NB4 (cell line): Measurements from ENCODE around the gene CD300E.
"Not testable (repeated sequence)": the region's sequence is repeated elsewhere in the genome, so short reads cannot be mapped to it uniquely, and the experiment has no call there.

Source experiments
- DNase-seq: peaks from one replicate; pipeline ENCODE4 v3.0.0; 2010; ENCODE audit warnings: low read depth
- H3K4me3 ChIP-seq: one replicate; pipeline ENCODE4 v1.5.1; 2011; ENCODE audit warnings: mild to moderate bottlenecking, low read depth, low read length, moderate library complexity
- MAX ChIP-seq: IDR thresholded peaks from 2 replicates; pipeline ENCODE4 v1.6.1; 2011; ENCODE audit warnings: low read depth, low read length
- MYC ChIP-seq: IDR thresholded peaks from 2 replicates; pipeline ENCODE4 v1.6.1; 2011; ENCODE audit warnings: low read depth, low read length
- POLR2A ChIP-seq: IDR thresholded peaks from 2 replicates; pipeline ENCODE4 v1.6.1; 2011; ENCODE audit warnings: mild to moderate bottlenecking; ENCODE audit not compliant: insufficient read length; ENCODE audit errors: extremely low read depth
- TF ChIP-seq, protein P1 (sequence below): IDR thresholded peaks from one replicate; pipeline ENCODE4 v1.5.1; 2012; ENCODE audit warnings: low read depth, low read length

CD300E gene

GRCh38 chr17:74633326-74633725 lies 9.8 kb upstream of the CD300E start:
- TF ChIP-seq, protein P1, sequence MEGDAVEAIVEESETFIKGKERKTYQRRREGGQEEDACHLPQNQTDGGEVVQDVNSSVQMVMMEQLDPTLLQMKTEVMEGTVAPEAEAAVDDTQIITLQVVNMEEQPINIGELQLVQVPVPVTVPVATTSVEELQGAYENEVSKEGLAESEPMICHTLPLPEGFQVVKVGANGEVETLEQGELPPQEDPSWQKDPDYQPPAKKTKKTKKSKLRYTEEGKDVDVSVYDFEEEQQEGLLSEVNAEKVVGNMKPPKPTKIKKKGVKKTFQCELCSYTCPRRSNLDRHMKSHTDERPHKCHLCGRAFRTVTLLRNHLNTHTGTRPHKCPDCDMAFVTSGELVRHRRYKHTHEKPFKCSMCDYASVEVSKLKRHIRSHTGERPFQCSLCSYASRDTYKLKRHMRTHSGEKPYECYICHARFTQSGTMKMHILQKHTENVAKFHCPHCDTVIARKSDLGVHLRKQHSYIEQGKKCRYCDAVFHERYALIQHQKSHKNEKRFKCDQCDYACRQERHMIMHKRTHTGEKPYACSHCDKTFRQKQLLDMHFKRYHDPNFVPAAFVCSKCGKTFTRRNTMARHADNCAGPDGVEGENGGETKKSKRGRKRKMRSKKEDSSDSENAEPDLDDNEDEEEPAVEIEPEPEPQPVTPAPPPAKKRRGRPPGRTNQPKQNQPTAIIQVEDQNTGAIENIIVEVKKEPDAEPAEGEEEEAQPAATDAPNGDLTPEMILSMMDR: no peak
- no peak for TF ChIP-seq MYC
- TF ChIP-seq POLR2A: no peak
- TF ChIP-seq MAX: no peak
- no peak overlapping the region for H3K4me3 ChIP-seq
- no peak for DNase-seq

DNA sequence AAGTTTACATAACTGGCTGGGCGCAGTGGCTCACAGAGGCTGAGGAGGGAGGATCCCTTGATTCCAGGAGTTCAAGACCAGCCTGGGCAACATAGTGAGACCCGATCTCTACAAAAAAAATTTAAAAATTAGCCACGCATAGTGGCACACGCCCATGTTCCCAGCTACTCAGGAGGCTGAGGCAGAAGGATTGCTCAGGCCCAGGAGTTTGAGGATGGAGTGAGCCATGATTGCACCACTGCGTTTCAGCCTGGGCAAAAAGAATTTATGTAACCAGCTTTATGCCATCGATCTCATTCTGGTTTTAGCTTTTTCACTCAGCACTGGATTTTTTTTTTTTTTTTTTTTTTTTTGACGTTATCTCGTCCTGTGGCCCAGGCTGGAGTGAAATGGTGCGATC lies 9.1 kb upstream of the CD300E start:
- peak; percentile 27 for DNase-seq
- TF ChIP-seq MYC: no peak
- TF ChIP-seq POLR2A: no peak
- TF ChIP-seq MAX: no peak
- TF ChIP-seq, protein P1: no peak
- no peak overlapping the region for H3K4me3 ChIP-seq

DNA sequence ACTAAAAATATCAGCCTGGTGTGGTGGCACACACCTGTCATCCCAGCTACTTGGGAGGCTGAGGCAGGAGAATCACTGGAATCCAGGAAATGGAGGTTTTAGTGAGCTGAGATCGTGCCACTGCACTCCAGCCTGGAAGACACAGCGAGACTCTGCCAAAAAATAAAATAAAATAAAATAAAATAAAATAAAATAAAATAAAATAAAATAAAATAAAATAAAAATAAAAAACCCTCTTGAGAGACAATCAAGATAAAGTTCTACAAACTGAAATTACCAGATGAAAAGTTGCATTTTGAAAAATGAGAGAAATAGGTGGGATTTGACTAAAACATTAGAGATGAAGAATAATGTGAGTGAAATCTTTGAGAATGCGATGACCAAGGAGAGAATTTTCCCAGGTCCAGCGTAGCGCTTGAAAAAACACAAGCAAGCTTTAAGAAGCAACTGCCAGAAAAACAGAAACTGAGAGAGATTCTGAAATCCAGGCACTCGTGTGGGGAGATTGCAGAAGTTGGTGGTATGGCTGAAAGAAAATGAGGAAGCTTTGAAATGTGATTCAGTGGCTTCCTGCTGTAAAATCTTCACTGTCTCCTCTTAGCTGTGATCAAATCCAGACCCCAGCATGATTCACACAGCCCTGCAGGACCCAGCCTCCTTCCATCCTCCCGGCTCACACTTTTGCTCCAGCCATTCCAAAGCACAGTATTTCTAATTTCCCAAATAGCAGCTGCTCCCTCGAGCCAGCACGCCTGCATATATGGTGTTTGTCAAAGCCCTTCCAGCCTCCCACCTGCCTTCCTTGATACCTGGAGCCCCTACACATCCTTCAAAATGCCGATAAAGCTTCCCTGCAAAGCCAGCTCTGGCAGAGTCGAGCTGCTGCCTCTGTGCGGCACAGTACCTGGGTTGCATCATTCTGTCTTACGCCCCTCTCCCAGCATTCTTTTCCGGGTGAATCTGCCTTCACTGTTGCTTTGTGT lies 8.2 kb upstream of the CD300E start:
- DNase-seq: peak; percentile 92
- H3K4me3 ChIP-seq: no peak overlapping the region
- TF ChIP-seq, protein P1: no peak
- TF ChIP-seq POLR2A (no peak), MAX (peak; percentile 48; the same call in 1 of the 2 replicates), MYC (peak; percentile 67)

GRCh38 chr17:74630251-74630650 lies 6.7 kb upstream of the CD300E start:
- H3K4me3 ChIP-seq: not testable (repeated sequence)

DNA sequence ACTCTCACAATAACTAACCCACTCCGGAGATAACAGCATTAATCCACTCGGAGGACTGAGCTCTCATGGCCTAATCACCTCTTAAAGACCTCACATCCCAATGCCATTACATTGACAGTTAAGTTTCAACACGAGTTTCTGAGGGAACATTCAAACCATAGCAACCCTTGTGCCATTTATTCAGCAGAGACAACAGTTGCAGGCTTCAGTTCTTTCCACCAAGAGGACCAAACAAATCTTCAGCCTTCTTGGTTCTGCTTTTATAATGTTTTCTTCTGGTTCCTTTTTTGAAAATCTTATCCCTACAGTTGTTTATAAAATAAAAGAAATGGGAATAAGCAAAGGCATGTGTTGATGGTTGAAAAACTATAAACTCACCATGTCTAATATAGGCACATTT lies 2.1 kb upstream of the CD300E start:
- TF ChIP-seq MAX (no peak), MYC (no peak), POLR2A (no peak)
- TF ChIP-seq, protein P1: no peak
- H3K4me3 ChIP-seq: no peak overlapping the region
- DNase-seq: no peak

More at GRCh38 chr17:74630251-74630650, 6.7 kb upstream of the CD300E start:
- not testable (repeated sequence) for DNase-seq

DNA sequence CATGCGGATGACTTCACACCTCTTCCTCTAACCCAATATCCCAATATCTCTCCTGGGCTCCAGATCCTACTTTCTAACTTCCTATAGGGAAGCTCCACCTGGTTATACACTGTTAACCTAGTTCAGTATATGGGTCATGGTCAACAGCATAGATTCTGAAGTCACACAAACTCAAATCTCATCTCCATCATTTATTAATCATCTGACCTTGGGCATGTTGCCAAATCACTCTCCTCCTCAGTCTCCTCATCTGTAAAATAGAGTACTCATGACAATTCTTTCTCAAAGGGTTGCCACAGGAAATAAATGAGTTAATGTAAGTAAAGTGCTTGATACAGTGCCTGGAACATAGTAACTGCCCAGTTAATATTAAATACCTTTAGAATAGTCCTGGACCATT lies 593 bp upstream of the CD300E start:
- H3K4me3 ChIP-seq: no peak overlapping the region
- no peak for DNase-seq
- TF ChIP-seq MAX (no peak), MYC (no peak), POLR2A (no peak)
- TF ChIP-seq, protein P1: no peak
